OCI-LY3 (cell line): ENCODE measurements around the gene COBL.

Experiments used
- EZH2phosphoT487 ChIP-seq: fragments of 200-600 bp; shearing (Covaris generic); IDR thresholded peaks from 2 replicates; pipeline ENCODE4 v1.6.1; 2018; ENCODE audit warnings: antibody characterized with exemption, mixed run types, low read depth
- TF ChIP-seq, protein P1 (sequence below): fragments of 200-600, 300-600 bp; sonication (generic); IDR thresholded peaks from 2 replicates; pipeline ENCODE4 v1.5.1; 2014; ENCODE audit warnings: antibody characterized with exemption, low read length, low read depth

DNA sequence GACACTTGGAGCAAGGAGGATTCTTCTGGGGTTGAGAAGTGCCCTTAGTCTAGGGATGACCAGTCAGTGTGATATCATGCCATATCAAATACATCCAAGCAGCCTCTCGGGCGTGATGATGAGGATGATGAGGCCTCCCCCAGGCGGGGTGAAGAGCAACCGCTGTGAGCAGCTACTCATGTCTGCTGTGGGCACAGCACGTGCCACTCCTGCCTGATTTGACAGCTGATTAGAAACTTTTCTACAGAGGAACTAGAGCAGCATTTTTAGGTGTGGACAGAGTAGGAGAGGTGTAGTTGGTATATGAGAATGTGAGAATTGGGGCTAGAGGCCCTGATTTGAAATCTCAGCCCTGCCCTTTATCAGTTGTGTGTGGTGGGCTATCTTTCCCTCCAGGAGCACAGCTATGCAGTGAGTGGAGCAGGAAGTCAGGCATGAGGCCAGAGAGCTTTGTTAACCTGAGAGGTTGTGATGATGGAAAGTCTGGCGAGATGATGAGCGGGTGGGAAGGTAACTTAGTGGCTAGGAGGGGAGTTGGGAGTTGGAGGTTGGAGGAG is 49.6 kb upstream of the COBL start:
- TF ChIP-seq, protein P1, sequence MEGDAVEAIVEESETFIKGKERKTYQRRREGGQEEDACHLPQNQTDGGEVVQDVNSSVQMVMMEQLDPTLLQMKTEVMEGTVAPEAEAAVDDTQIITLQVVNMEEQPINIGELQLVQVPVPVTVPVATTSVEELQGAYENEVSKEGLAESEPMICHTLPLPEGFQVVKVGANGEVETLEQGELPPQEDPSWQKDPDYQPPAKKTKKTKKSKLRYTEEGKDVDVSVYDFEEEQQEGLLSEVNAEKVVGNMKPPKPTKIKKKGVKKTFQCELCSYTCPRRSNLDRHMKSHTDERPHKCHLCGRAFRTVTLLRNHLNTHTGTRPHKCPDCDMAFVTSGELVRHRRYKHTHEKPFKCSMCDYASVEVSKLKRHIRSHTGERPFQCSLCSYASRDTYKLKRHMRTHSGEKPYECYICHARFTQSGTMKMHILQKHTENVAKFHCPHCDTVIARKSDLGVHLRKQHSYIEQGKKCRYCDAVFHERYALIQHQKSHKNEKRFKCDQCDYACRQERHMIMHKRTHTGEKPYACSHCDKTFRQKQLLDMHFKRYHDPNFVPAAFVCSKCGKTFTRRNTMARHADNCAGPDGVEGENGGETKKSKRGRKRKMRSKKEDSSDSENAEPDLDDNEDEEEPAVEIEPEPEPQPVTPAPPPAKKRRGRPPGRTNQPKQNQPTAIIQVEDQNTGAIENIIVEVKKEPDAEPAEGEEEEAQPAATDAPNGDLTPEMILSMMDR: no peak
- TF ChIP-seq EZH2phosphoT487: no peak
